ENCODE data around the gene BICD1. TPM values are rescaled to one million over a fixed set of nuclear protein-coding genes. Genes with fewer than 3 reads are reported as not detected.

Gene BICD1
- total and polyA plus RNA-seq, 2 of the 13 experiments (the other 11 are each of a cell fraction or from before 2014, with no cell fraction given): 4.5 to 5.2 TPM

- WGBS (ENCODE audit: low lambda C conversion rate): 77% methylated on average over 6 of the region's 6 CpGs
- no peak for FAIRE-seq
- Histone ChIP-seq H3K79me2 (ENCODE audit: insufficient read depth, low read length) (no peaks in the 10 kb centered on the region), H3K4me2 (ENCODE audit: low read depth, low read length) (no peak overlapping the region), H3K27ac (ENCODE audit: extremely low read length, insufficient read depth, low read length) (no peak overlapping the region), H4K20me1 (ENCODE audit: insufficient read depth, low read length) (no peaks in the 10 kb centered on the region), H2AFZ (ENCODE audit: low read length) (no peak overlapping the region), H3K36me3 (replicated peaks in 1 of 2; ENCODE audit: control insufficient read depth in 1 of 2, insufficient read depth in 2 of 2, low read length in 2 of 2) (no peaks in the 10 kb centered on the region), H3K9me3 (ENCODE audit: low read length) (no peaks in the 10 kb centered on the region), H3K27me3 (ENCODE audit: control insufficient read depth in 1 of 2, insufficient read depth in 2 of 2, low read length in 2 of 2) (no peaks in the 10 kb centered on the region), H3K4me1 (ENCODE audit: insufficient read depth, low read length) (no peaks in the 10 kb centered on the region), H3K4me3 (replicated peaks in 1 of 3; ENCODE audit: insufficient read depth in 1 of 3, low read depth in 2 of 3, low read length in 3 of 3) (no peak overlapping the region), H3K9ac (ENCODE audit: insufficient read depth, low read depth, low read length) (no peak overlapping the region)
- intact Hi-C loops (cut with micrococcal nuclease; ENCODE audit: unreplicated experiment) (no loop called here), in situ Hi-C loops (cut with HindIII; ENCODE audit: extremely low pct_ligation_motif_present, low pct_unique_long_range_greater_than_20kb) (no loop called here)
- DNase-seq (ENCODE audit: low spot score): no peak
- ChIA-PET CTCF (ENCODE audit: low intra/inter-chr PET ratio, low total read pairs) (no interaction called here), POLR2A (no interaction called here)
- no peak for ATAC-seq
- TF ChIP-seq ISX (CRISPR knock-in tag; conservative IDR thresholded peaks at IDR 0.05) (no peak), ZNF691 (CRISPR knock-in tag; IDR thresholded peaks at IDR 0.05; ENCODE audit: borderline replicate concordance, low read depth) (no peak), ETV5 (CRISPR knock-in tag; IDR thresholded peaks at IDR 0.05; ENCODE audit: borderline replicate concordance) (no peak), FOXK2 (IDR thresholded peaks at IDR 0.05) (no peak)
- BruUV-seq (replicated peaks): no TSS peak
Observed at GRCh38 chr12:32179011-32179395, 72.4 kb downstream of the BICD1 start.

GRCh38 chr12:32181498-32182175 is 75.0 kb downstream of the BICD1 start:
- no peaks in the 10 kb centered on the region for H3K27me3 ChIP-seq (ENCODE audit: control insufficient read depth in 1 of 2, insufficient read depth in 2 of 2, low read length in 2 of 2)
- no peak for FAIRE-seq
- TF ChIP-seq KAT8 (CRISPR knock-in tag; IDR thresholded peaks at IDR 0.05) (no peak), FOXO1 (CRISPR knock-in tag; IDR thresholded peaks at IDR 0.05) (no peak)
- TF ChIP-seq, protein P1, sequence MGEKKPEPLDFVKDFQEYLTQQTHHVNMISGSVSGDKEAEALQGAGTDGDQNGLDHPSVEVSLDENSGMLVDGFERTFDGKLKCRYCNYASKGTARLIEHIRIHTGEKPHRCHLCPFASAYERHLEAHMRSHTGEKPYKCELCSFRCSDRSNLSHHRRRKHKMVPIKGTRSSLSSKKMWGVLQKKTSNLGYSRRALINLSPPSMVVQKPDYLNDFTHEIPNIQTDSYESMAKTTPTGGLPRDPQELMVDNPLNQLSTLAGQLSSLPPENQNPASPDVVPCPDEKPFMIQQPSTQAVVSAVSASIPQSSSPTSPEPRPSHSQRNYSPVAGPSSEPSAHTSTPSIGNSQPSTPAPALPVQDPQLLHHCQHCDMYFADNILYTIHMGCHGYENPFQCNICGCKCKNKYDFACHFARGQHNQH (CRISPR knock-in tag; IDR thresholded peaks at IDR 0.05): no peak
- no peaks in the 10 kb centered on the region for H3K36me3 ChIP-seq (replicated peaks in 1 of 2; ENCODE audit: control insufficient read depth in 1 of 2, insufficient read depth in 2 of 2, low read length in 2 of 2)
- no peak overlapping the region for H3K4me3 ChIP-seq (replicated peaks in 1 of 3; ENCODE audit: insufficient read depth in 1 of 3, low read depth in 2 of 3, low read length in 3 of 3)
- BruUV-seq (replicated peaks): no TSS peak
- H3K9ac ChIP-seq (ENCODE audit: insufficient read depth, low read depth, low read length): no peak overlapping the region
- ChIA-PET POLR2A (no interaction called here), CTCF (ENCODE audit: low intra/inter-chr PET ratio, low total read pairs) (no interaction called here)
- intact Hi-C loops (cut with micrococcal nuclease; ENCODE audit: unreplicated experiment) (no loop called here), in situ Hi-C loops (cut with HindIII; ENCODE audit: extremely low pct_ligation_motif_present, low pct_unique_long_range_greater_than_20kb) (no loop called here)
- ATAC-seq: no peak
- no peak overlapping the region for H3K27ac ChIP-seq (ENCODE audit: extremely low read length, insufficient read depth, low read length)
- DNase-seq (ENCODE audit: low spot score): no peak
- H2AFZ ChIP-seq (ENCODE audit: low read length): no peak overlapping the region
- WGBS (ENCODE audit: low lambda C conversion rate): 70% methylated on average over 1 of the region's 1 CpG
- H3K9me3 ChIP-seq (ENCODE audit: low read length): no peaks in the 10 kb centered on the region
- H3K79me2 ChIP-seq (ENCODE audit: insufficient read depth, low read length): no peaks in the 10 kb centered on the region
- H3K4me2 ChIP-seq (ENCODE audit: low read depth, low read length): no peak overlapping the region
- H3K4me1 ChIP-seq (ENCODE audit: insufficient read depth, low read length): no peaks in the 10 kb centered on the region
- H4K20me1 ChIP-seq (ENCODE audit: insufficient read depth, low read length): no peaks in the 10 kb centered on the region

Data from HepG2 (cell line).